Activated CD8-positive, alpha-beta T cell treated with anti-CD3 and anti-CD28 coated beads for 36 hours (primary cell): ENCODE results near the gene USP16. TPM values are rescaled to one million over a fixed set of nuclear protein-coding genes. Genes with fewer than 3 reads are reported as not detected.
"Not testable (repeated sequence)": the region's sequence is repeated elsewhere in the genome, so short reads cannot be mapped to it uniquely, and the experiment has no call there.

Source experiments
- ATAC-seq: fragments of 200-7000 bp; cut with Tn5 transposase; one replicate; pipeline ENCODE4 v1.10.0; 2021; ENCODE audit warnings: mild to moderate bottlenecking, moderate library complexity
- CTCF ChIA-PET: fragments of 350-600 bp; sonication (Branson Sonifier 250); formaldehyde crosslinking; loops from one replicate; lab custom pipeline; 2021; ENCODE audit warnings: antibody characterized with exemption; lab: Charles Lee
- POLR2A ChIA-PET: fragments of 350-600 bp; sonication (Branson Sonifier 250); formaldehyde crosslinking; loops from one replicate; lab custom pipeline; 2021; ENCODE audit warnings: antibody characterized with exemption; lab: Charles Lee
- DNase-seq: peaks from one replicate; pipeline ENCODE4 v3.0.0-alpha.2; 2020
- H3K27ac Mint-ChIP-seq: one replicate; pipeline ENCODE4 v1.8.0; 2021; ENCODE audit warnings: mild to moderate bottlenecking, mixed read lengths
- H3K27me3 Mint-ChIP-seq: one replicate; pipeline ENCODE4 v1.8.0; 2021; ENCODE audit warnings: mixed read lengths
- H3K36me3 Mint-ChIP-seq: one replicate; pipeline ENCODE4 v1.8.0; 2021; ENCODE audit warnings: low read depth, mixed read lengths
- H3K4me1 Mint-ChIP-seq: one replicate; pipeline ENCODE4 v1.8.0; 2021; ENCODE audit warnings: low read depth, mixed read lengths
- H3K4me3 Mint-ChIP-seq: one replicate; pipeline ENCODE4 v1.8.0; 2021; ENCODE audit warnings: mild to moderate bottlenecking, moderate library complexity, mixed read lengths
- H3K9me3 Mint-ChIP-seq: one replicate; pipeline ENCODE4 v1.8.0; 2021; ENCODE audit warnings: mixed read lengths
- CTCF ChIP-seq: fragments of 200-600 bp; IDR thresholded peaks from one replicate; pipeline ENCODE4 v1.8.0; 2022; ENCODE audit warnings: antibody characterized with exemption, mild to moderate bottlenecking
- intact Hi-C: fragments of 100-400 bp; cut with micrococcal nuclease; formaldehyde crosslinking; loops from one replicate; pipeline ENCODE4 v1.10.0; 2022
- total RNA-seq, 2 experiments: library from RNA; stranded (reverse); gene quantifications; one replicate each; pipeline ENCODE4 v1.2.3, GENCODE V29; 2021

Gene USP16
- total RNA-seq, 2 experiments from 2014 or later = 39.9 TPM

- ATAC-seq = no peak
- peaks cover 36% of the 10 kb centered on the region for H3K4me1 Mint-ChIP-seq
- no peaks in the 10 kb centered on the region for H3K9me3 Mint-ChIP-seq
- TF ChIP-seq CTCF = no peak
- peaks cover 37% of the 10 kb centered on the region for H3K36me3 Mint-ChIP-seq
- intact Hi-C loops = no loop called here
- H3K4me3 Mint-ChIP-seq = no peak overlapping the region
- no peak for DNase-seq
- ChIA-PET CTCF (no interaction called here), POLR2A (interaction anchor here (0.7 kb wide), 1 partner anchor 68 kb away, joined by 3 read pairs; no protein-coding TSS in a partner anchor)
- H3K27ac Mint-ChIP-seq = no peak overlapping the region
- no peaks in the 10 kb centered on the region for H3K27me3 Mint-ChIP-seq
These were observed 37.8 kb upstream of the USP16 start for GRCh38 chr21:28986677-28987076.

GRCh38 chr21:28988146-28988545, 36.3 kb upstream of the USP16 start:
- intact Hi-C loops, H3K9me3 Mint-ChIP-seq, CTCF ChIA-PET, H3K4me3 Mint-ChIP-seq, ATAC-seq, H3K27me3 Mint-ChIP-seq: not testable (repeated sequence)
- Mint-ChIP-seq H3K4me1 (peaks cover 39% of the 10 kb centered on the region), H3K27ac (peak overlapping the region; percentile 88), H3K36me3 (peaks cover 30% of the 10 kb centered on the region)
- POLR2A ChIA-PET = interaction anchor here (0.8 kb wide), 1 partner anchor 16 kb away, joined by 4 read pairs; no protein-coding TSS in a partner anchor
- DNase-seq = peak; percentile 57

- POLR2A ChIA-PET = interaction anchor here (0.7 to 3.8 kb wide), 11 partner anchors 9 to 155 kb away, joined by 3 to 30 read pairs (median 8); partner anchors contain the start of genes CCT8, RWDD2B and USP16
- ATAC-seq = no peak
- Mint-ChIP-seq H3K9me3 (no peaks in the 10 kb centered on the region), H3K4me3 (peak overlapping the region; percentile 82), H3K27ac (peak overlapping the region; percentile 92), H3K36me3 (peaks cover 12% of the 10 kb centered on the region), H3K27me3 (no peaks in the 10 kb centered on the region), H3K4me1 (peaks cover 45% of the 10 kb centered on the region)
- intact Hi-C loops = loop anchor here (2.0 kb wide), 2 partner anchors 33 to 81 kb away; partner anchors contain the start of genes CCT8 and USP16
- no peak for TF ChIP-seq CTCF
- CTCF ChIA-PET = interaction anchor here (1.4 kb wide), 1 partner anchor 11 kb away, joined by 3 read pairs; no protein-coding TSS in a partner anchor
- no peak for DNase-seq
These were observed 32.5 kb upstream of the USP16 start for GRCh38 chr21:28991861-28992525.

- TF ChIP-seq CTCF = no peak
- Mint-ChIP-seq H3K4me1 (peaks cover 41% of the 10 kb centered on the region), H3K36me3 (peaks cover 12% of the 10 kb centered on the region)
These were observed 31.8 kb upstream of the USP16 start, which contains the start of gene LTN1 for GRCh38 chr21:28992526-28993292. LTN1 (minus strand) TSS chr21:28992877; CDS start chr21:28992805, 72 bp downstream.

GRCh38 chr21:28993293-28993629, 31.2 kb upstream of the USP16 start:
- peak overlapping the region; percentile 82 for H3K4me3 Mint-ChIP-seq
- H3K4me1 Mint-ChIP-seq = peaks cover 37% of the 10 kb centered on the region
- no peaks in the 10 kb centered on the region for H3K27me3 Mint-ChIP-seq
- intact Hi-C loops = loop anchor here (2.0 kb wide), 2 partner anchors 32 to 80 kb away; partner anchors contain the start of genes CCT8 and USP16
- no peaks in the 10 kb centered on the region for H3K9me3 Mint-ChIP-seq
- DNase-seq (no peak), ATAC-seq (no peak)
- no peak for TF ChIP-seq CTCF
- peak overlapping the region; percentile 92 for H3K27ac Mint-ChIP-seq
- H3K36me3 Mint-ChIP-seq = peaks cover 9% of the 10 kb centered on the region
- ChIA-PET POLR2A (interaction anchor here (0.7 to 3.8 kb wide), 11 partner anchors 9 to 109 kb away, joined by 3 to 30 read pairs (median 8); partner anchors contain the start of genes CCT8, RWDD2B and USP16), CTCF (interaction anchor here (0.8 to 1.6 kb wide), 6 partner anchors 9 to 157 kb away, joined by 3 to 4 read pairs (median 3); partner anchors contain the start of gene RWDD2B)

More at GRCh38 chr21:28992526-28993292, 31.8 kb upstream of the USP16 start, which contains the start of gene LTN1:
- ChIA-PET CTCF (interaction anchor here (0.8 to 1.6 kb wide), 5 partner anchors 10 to 157 kb away, joined by 3 to 4 read pairs (median 3); partner anchors contain the start of gene RWDD2B), POLR2A (interaction anchor here (0.7 to 3.8 kb wide), 15 partner anchors 10 to 155 kb away, joined by 3 to 30 read pairs (median 5); partner anchors contain the start of genes CCT8, RWDD2B and USP16)
- Mint-ChIP-seq H3K9me3 (no peaks in the 10 kb centered on the region), H3K27me3 (no peaks in the 10 kb centered on the region), H3K27ac (peak within 1 kb of the TSS; percentile 92), H3K4me3 (peak within 1 kb of the TSS; percentile 82)
- peak; percentile 100 for DNase-seq
- ATAC-seq = peak; percentile 91
- intact Hi-C loops = loop anchor here (2.0 kb wide), 2 partner anchors 32 to 80 kb away; partner anchors contain the start of genes CCT8 and USP16
